ENCODE results near the gene RIC3.

Gene RIC3

DNA sequence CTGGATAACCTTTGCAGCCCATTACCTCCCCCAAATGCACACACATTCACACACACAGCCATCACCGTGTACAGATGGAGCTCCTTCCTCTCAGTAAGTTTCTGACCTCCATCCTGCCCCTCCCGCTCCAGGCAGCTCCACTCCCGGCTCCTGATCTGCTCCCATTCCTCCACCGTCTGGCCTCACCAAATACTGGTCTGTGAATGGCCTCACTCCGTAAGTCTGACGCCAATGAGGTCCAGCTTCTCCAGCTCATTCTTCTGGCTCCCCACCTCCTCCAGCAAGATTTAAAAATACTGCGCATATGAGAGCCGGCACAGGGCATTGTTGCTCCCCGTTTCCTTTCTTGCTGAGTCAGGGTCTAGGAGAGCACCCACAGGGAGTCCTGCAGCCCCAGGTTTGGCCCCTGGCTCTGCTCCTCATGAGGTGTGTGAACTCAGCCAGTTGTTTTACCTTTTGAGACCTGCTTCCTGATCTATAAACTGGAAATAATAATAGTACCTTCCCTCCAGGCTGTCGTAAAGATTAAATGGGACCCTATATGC lies 101.8 kb downstream of the RIC3 start:
- no peak for DNase-seq (ENCODE audit: low read depth)

GRCh38 chr11:8066036-8066910 lies 102.6 kb downstream of the RIC3 start:
- DNase-seq (ENCODE audit: low read depth): no peak

DNA sequence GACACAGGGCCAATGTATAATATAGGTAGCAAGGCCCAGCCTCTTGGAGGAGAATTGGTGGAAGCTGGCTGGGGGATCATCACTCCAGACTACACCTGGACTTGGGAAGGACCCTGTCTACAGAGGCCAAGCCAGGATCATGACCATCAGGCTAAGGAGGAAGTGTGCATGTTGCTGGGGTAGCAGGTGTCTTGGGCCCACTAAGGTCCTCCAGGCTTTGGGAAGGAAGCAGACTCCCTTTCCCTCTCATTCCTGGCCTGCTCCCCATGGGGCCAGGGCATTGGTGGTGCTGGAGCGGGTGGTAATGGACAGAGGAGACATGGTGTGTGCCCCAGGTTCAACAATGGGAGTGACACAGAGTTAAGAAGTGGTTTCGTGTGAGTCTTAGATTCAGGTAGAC lies 103.8 kb downstream of the RIC3 start:
- no peak for DNase-seq (ENCODE audit: low read depth)

GRCh38 chr11:8063324-8063723 lies 105.5 kb downstream of the RIC3 start:
- DNase-seq (ENCODE audit: low read depth): no peak

GRCh38 chr11:8062781-8063257 lies 106.0 kb downstream of the RIC3 start:
- DNase-seq (ENCODE audit: low read depth): no peak

DNA sequence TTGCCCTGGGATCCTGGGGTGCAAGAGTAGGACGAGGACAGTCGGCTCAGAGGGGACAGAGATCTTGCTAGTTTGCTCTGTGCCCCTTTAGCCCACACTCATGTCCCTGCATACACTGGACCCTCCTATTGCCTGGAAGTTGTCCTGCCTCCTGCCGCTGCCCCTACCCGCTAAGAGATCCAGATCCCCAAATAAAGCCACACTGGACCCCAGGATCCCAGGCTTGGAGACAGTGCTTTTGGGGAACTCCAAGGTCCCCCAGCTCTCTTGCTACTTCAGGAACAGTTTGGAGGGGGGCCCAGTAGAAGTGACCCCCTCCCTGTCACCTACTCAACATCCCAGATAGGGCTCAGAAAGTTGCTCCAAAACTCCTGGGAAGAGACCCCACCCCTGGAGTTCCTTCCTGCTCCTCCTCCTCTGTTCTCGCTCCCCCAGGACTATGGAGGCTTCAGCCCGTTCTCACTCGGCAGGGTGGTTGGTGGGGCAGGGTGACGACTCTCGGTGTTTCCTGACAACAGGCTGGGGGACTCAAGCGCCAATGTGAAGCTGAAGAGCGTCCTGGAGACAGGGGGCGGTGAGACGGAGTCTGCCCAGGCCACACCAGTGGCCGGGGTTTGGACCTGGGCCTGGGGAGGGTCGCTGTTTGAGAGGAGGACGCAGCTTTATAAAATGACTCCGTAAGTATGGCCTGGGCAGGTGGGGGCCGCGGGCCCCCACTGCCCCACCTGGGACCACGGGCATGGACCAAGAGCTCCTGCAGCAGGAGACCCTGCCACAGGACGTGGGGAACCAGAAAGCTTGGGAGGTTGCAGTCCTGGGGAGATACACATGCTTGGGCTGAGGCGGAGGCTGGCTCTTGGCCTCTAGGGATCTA lies 107.0 kb downstream of the RIC3 start:
- DNase-seq (ENCODE audit: low read depth): no peak

DNA sequence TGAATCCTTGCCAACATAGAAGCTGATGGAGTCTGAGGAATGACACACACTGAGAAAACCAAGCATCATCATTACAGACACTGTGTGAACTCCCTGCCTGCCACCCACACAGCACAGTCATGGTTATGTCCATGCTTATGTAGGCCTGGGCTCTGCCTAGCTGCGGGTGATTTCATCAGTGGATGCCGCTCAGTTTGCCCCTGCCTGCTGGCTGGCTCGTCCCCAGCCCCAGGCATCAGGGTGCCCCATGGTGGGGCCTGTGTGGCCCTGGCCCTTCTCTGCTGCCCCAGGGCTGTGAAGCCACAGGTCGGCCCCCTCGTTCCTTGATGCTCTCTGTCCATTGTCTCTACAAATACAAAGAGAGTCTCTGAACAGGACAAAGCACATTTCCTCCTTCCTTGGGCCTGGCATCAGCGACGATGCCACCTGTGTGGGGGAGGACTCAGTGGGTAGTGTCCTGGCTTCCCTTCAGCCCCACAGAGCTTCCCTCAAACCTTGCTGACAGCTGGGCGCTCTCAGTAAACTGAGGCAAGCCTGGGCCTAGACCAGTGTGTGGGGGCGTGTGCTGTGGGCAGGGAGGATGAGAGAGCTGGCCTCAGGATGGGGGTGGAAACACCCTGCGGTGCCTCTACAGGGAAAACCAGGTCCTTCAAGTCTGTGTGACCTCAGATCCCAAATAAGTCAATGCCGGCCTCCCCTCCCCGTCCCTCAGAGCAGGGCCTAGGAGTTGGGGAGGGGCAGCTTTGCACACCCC lies 107.8 kb downstream of the RIC3 start:
- DNase-seq (ENCODE audit: low read depth): no peak

DNA sequence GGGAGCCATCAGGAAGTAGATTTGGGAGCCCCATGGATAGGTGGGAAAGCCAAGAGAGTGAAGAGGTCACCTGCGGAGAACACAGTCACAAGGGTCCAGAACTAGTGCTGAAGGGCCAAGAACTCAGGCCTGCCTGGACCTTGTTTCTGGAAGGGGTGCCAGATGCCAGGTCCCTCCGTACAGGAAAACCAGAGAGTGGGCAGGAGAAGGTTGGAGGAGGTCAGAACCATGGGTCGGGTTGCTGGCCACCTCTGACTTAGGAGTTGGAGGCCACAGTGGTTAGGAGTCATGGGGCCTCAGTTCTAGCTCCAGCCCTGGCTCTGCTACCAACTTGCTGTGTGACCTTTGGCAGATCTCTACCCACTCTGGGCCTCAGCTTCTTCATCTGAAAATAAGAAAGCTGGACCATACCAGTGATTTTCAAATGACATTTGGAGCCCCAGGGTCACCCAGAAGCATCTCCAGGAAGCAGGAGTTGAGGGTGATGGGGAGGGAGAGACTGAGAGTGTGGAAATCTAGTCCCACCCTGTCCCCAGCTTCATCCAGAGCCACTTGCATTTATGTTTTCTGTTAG lies 108.6 kb downstream of the RIC3 start:
- DNase-seq (ENCODE audit: low read depth): no peak

DNA sequence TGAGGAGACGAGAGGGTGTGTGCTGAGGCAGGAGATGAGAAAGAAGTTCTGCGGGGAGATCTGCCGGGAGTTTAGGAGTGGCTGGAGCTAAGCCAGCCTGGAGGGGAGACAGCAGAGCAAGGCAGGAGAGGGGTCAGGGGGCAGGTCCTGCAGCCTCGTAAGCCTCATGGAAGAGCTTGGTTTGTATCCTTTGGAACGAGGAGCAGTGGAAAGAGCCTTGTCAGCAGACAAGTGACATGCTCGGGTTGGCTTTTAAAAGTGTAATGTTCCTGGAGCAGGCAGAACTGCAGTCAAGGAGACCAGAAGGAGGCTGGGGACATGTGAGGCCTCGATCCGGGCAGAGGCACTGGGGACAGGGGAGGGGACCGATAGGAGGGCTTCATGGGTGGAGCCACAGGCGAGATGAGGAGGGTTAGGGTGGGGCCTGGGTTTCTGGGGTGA lies 109.2 kb downstream of the RIC3 start:
- no peak for DNase-seq (ENCODE audit: low read depth)

DNA sequence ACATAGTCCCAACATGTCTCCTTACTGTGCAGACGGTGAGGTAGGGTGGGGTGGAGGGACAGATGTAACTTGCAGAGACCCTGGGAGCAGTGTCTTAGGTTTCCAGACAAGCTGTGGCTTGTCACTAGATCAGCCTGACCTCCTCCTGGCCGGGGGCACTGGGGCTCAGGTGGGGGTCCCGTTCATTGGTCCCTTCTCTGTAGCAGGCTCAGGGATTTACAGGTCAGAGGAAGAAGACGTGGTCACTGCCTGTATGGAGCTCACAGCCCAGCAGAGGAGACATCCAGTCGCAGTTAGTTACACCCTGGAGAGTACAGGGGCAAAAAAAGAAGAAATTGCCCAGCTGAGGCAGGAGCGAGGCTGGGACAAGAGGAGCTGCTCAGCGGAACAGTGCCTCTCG lies 109.8 kb downstream of the RIC3 start:
- DNase-seq (ENCODE audit: low read depth): no peak

DNA sequence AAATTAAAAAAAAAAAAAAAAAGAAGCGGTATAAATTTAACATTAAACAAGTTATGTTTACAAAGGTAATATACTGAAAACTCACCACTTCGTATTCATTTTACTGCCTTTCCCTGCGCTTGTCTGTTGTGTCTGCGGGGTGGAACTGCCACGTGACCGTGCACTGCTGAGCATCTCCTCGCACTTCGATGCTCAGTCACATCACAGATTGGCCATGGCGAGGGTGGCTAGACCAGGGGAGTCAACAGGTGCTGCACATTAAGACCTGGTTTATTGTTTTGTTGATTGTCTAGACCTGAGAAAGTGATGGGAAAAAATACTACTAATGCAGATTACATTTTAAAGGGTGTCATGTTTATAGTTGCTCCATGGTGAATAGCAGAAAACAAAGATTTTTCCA lies 110.6 kb downstream of the RIC3 start:
- DNase-seq (ENCODE audit: low read depth): no peak

DNA sequence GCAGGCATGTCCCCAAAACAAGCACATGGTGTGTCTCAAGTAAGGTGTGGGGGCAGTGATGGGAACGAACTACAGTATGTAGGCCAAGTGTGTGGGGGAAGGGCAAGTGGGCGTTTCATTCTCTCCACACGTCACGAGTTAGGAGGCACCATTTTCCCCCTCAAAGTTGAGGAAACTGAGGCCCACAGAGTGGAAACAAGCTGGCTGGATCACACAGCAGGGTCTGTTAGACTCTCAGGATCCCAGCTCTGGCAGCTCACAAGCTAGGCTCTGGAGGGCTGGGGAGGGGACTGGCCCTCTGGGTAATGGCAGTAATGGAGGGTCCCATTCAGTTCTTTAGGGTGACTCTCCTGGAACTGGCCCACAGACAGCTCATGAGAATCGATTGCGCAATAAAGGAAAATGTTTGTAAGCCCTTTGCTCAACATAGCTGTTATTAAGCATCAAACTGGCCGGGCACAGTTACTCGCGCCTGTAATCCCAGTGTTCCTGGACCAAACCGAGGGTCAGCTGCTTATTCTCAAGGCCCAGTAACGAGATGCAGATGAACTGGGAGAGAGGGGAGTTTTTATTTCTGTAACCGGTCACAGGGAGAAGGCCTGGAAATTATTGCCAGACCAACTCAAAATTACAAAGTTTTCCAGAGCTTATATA lies 111.9 kb downstream of the RIC3 start:
- DNase-seq (ENCODE audit: low read depth): no peak

All from stimulated activated CD4-positive, alpha-beta T cell treated with anti-CD3 and anti-CD28 coated beads, Interleukin-2, amount 100 ng/mL, for 4 hours (primary cell).